Suprapubic skin (tissue), 4 donors: ENCODE measurements around the gene METTL4. TPM values are rescaled to one million over a fixed set of nuclear protein-coding genes. Genes with fewer than 3 reads are reported as not detected.
"Not testable (repeated sequence)": the region's sequence is repeated elsewhere in the genome, so short reads cannot be mapped to it uniquely, and the experiment has no call there.

Experiments
- DNase-seq, 2 donors: peaks; one replicate each; pipeline ENCODE4 v3.0.0-alpha.2; 2019; ENCODE audit warnings: low spot score in 2 of 2
- H3K27ac ChIP-seq: fragments of 200-600 bp; sonication (generic); one replicate; pipeline ENCODE4 v1.5.1; 2019
- H3K27me3 ChIP-seq: fragments of 200-600 bp; sonication (generic); one replicate; pipeline ENCODE4 v1.5.1; 2019
- H3K36me3 ChIP-seq: fragments of 200-600 bp; sonication (generic); one replicate; pipeline ENCODE4 v1.5.1; 2019
- H3K4me1 ChIP-seq: fragments of 200-600 bp; sonication (generic); one replicate; pipeline ENCODE4 v1.5.1; 2019
- H3K4me3 ChIP-seq: fragments of 200-600 bp; sonication (generic); one replicate; pipeline ENCODE4 v1.5.1; 2019; ENCODE audit warnings: mild to moderate bottlenecking
- H3K9me3 ChIP-seq: fragments of 200-600 bp; sonication (generic); one replicate; pipeline ENCODE4 v1.5.1; 2019
- CTCF ChIP-seq, 2 donors: fragments of 200-600 bp in 1 of 2; fragments of 450-650 bp in 1 of 2; sonication (generic) in 1 of 2; IDR thresholded peaks; one replicate each; pipeline ENCODE4 v1.5.1; 2016 to 2019; ENCODE audit warnings: antibody characterized with exemption in 2 of 2, mild to moderate bottlenecking in 1 of 2, moderate library complexity in 1 of 2
- EP300 ChIP-seq: sonication (generic); formaldehyde crosslinking; IDR thresholded peaks from one replicate; pipeline ENCODE4 v1.6.1; 2017; ENCODE audit warnings: antibody characterized with exemption
- POLR2A ChIP-seq, 2 donors: fragments of 450-650 bp; IDR thresholded peaks; one replicate each; pipeline ENCODE4 v1.6.1; 2017; ENCODE audit warnings: antibody characterized with exemption in 2 of 2, mild to moderate bottlenecking in 2 of 2, moderate library complexity in 2 of 2
- POLR2AphosphoS5 ChIP-seq, 3 donors: sonication (generic); formaldehyde crosslinking; IDR thresholded peaks; one replicate each; pipeline ENCODE4 v1.6.1; 2017; ENCODE audit warnings: antibody characterized with exemption in 3 of 3
- WGBS: methylation state at CpG from one replicate; pipeline ENCODE4 v1.1.5; 2018; 5-methylcytosine and 5-hydroxymethylcytosine counted together
- total RNA-seq, 4 donors: library from RNA; depleted of rRNA; stranded (reverse); fragments of >200 nt; gene quantifications; one replicate each; pipeline ENCODE4 v1.1.0, GENCODE V29; 2016

The METTL4 gene
- total RNA-seq, 4 donors from 2014 or later: 3.3 to 10.5 (median 4.9) TPM

- WGBS: 97% methylated on average over 2 of the region's 2 CpGs
- H3K4me3 ChIP-seq: no peak overlapping the region
- H3K27ac ChIP-seq: no peak overlapping the region
- H3K27me3 ChIP-seq: no peaks in the 10 kb centered on the region
- TF ChIP-seq POLR2AphosphoS5 (IDR thresholded peaks at IDR 0.05) (no peak), EP300 (no peak), POLR2A (IDR thresholded peaks at IDR 0.05) (no peak), CTCF (IDR thresholded peaks at IDR 0.05) (no peak)
- DNase-seq: no peak
- H3K9me3 ChIP-seq: no peaks in the 10 kb centered on the region
- peaks cover 17% of the 10 kb centered on the region for H3K36me3 ChIP-seq
- H3K4me1 ChIP-seq: no peaks in the 10 kb centered on the region
These were observed 21.8 kb downstream of the METTL4 start for GRCh38 chr18:2549462-2549861.

DNA sequence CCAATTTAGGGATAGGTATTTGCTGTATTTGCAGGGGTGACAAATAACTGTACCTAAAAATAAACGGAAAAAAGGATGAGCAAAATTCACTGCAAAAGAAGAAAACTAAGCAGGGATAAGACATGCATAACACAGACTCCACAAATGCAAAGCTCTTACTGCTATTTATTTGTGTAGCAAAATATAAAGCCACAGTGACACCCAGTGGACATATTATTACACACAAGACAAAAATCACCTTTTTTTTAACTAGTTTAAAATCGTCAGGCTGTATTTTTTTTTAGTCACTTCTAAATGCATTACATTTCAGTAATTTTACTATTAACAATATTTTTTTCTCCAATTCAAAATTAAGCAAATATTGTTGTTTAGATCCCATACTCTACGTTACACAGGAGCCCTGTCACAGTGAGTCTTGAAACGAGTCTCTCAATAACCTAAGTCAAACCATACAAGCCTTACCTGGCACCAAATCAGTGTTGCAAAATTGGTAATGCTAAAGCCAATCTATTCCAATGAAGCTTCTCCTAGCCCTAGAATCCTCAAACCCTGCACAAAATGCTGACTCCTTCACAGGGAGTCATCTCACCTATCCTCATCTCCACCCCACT lies 23.7 kb downstream of the METTL4 start:
- TF ChIP-seq POLR2A (IDR thresholded peaks at IDR 0.05) (no peak), CTCF (IDR thresholded peaks at IDR 0.05) (peak in 1 of 2 donors; percentile 34)
- H3K27me3 ChIP-seq: no peaks in the 10 kb centered on the region

DNA sequence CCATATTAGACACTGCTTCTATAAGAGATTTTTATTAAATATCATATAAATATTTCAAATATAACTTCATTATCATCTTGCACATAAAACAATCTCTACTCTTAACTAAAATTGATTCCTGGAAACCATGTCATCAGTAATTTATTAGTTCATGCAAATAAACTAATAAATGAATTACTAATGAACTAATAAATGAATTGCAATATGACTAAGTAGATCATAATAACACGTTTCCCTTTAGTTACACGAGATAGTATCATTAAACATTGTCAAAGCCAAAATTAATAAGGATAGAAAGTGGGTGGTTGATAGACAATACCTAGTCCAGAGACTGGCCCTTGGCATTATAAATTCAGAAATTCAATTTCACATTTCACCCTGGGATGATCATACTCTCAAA lies 26.1 kb downstream of the METTL4 start:
- H3K27ac ChIP-seq: no peak overlapping the region
- H3K27me3 ChIP-seq: no peaks in the 10 kb centered on the region
- peaks cover 9% of the 10 kb centered on the region for H3K36me3 ChIP-seq
- 65% methylated on average over 2 of the region's 2 CpGs for WGBS
- no peak overlapping the region for H3K4me3 ChIP-seq
- TF ChIP-seq POLR2A (IDR thresholded peaks at IDR 0.05) (no peak), POLR2AphosphoS5 (IDR thresholded peaks at IDR 0.05) (no peak), EP300 (no peak), CTCF (IDR thresholded peaks at IDR 0.05) (no peak)
- no peaks in the 10 kb centered on the region for H3K4me1 ChIP-seq
- H3K9me3 ChIP-seq: no peaks in the 10 kb centered on the region
- DNase-seq: no peak

More for the DNA sequence above, 23.7 kb downstream of the METTL4 start:
- Histone ChIP-seq H3K36me3 (peaks cover 17% of the 10 kb centered on the region), H3K4me3 (no peak overlapping the region), H3K4me1 (no peaks in the 10 kb centered on the region), H3K27ac (no peak overlapping the region), H3K9me3 (no peaks in the 10 kb centered on the region)
- DNase-seq: no peak
- 54% methylated on average over 4 of the region's 4 CpGs for WGBS

- not testable (repeated sequence) for H3K4me3 ChIP-seq, H3K27me3 ChIP-seq, DNase-seq, H3K27ac ChIP-seq, H3K9me3 ChIP-seq, H3K4me1 ChIP-seq
- TF ChIP-seq CTCF (IDR thresholded peaks at IDR 0.05): peak in 1 of 2 donors; percentile 46
- WGBS: 35% methylated on average over 3 of the region's 3 CpGs
- peaks cover 13% of the 10 kb centered on the region for H3K36me3 ChIP-seq
These were observed 29.3 kb downstream of the METTL4 start for GRCh38 chr18:2541925-2542563.

DNA sequence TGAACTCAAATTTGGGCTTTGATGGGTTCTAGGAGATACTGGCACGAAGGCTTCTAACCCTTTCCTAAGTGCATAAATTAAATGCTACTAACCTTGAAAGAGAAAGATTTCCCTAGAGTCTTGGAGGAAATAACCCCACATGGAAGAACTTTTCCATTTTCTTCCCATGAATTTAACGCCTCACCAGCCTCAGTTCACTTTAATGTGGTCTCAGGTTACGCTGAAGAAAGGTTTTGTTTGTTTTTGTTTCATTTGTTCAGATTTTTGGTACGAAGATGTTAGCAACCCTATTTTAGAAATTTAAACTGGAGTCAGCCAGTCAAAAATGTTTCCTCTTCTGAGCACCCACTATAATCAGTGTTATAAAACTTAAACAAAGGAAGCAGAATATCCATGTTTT lies 30.7 kb downstream of the METTL4 start:
- Histone ChIP-seq H3K4me1 (no peaks in the 10 kb centered on the region), H3K4me3 (no peak overlapping the region), H3K27me3 (no peaks in the 10 kb centered on the region), H3K27ac (no peak overlapping the region), H3K9me3 (no peaks in the 10 kb centered on the region), H3K36me3 (peaks cover 10% of the 10 kb centered on the region)
- no peak for DNase-seq
- TF ChIP-seq POLR2A (IDR thresholded peaks at IDR 0.05) (no peak), CTCF (IDR thresholded peaks at IDR 0.05) (no peak), EP300 (no peak), POLR2AphosphoS5 (IDR thresholded peaks at IDR 0.05) (no peak)
- WGBS: 87% methylated on average over 4 of the region's 4 CpGs
